Endothelial cell of umbilical vein (primary cell): ENCODE data around the gene SLC17A2. TPM values are rescaled to one million over a fixed set of nuclear protein-coding genes. Genes with fewer than 3 reads are reported as not detected.

Source experiments
- BruUV-seq: library from RNA; stranded (reverse); fragments of 400-500 nt; replicated peaks from 2 replicates; lab custom pipeline; 2021; lab: Mats Ljungman, UMichigan
- CTCF ChIA-PET: fragments of 300-600, 350-600 bp; sonication (Branson Sonifier 250); formaldehyde crosslinking; loops from one replicate; lab custom pipeline; 2021; ENCODE audit warnings: antibody characterized with exemption, inconsistent platforms; lab: Charles Lee
- POLR2A ChIA-PET: fragments of 300-600, 350-600 bp; sonication (Branson Sonifier 250); formaldehyde crosslinking; loops from one replicate; lab custom pipeline; 2021; ENCODE audit warnings: antibody characterized with exemption, inconsistent platforms; lab: Charles Lee
- DNase-seq: peaks from one replicate; pipeline ENCODE4 v3.0.0-alpha.2; 2011; ENCODE audit warnings: low read depth, low spot score
- FAIRE-seq: peaks from 2 replicates; lab custom pipeline; 2011; peaks lifted over from hg19 to GRCh38; lab: Jason Lieb, UNC
- H2AFZ ChIP-seq: 2 replicates; pipeline ENCODE4 v1.6.0; 2012; ENCODE audit warnings: low read depth, low read length, control low read depth, inconsistent platforms
- H3K27ac ChIP-seq: 2 replicates; pipeline ENCODE4 v1.5.1; 2011; ENCODE audit warnings: low read depth, mild to moderate bottlenecking, control low read depth, low read length, moderate library complexity; ENCODE audit not compliant: insufficient read depth
- H3K27me3 ChIP-seq, 2 experiments: 2 replicates each; pipeline versions ENCODE4 v1.6.0 to v1.6.1; 2011; ENCODE audit warnings: low read length in 2 of 2, mixed read lengths in 1 of 2; ENCODE audit not compliant: control insufficient read depth in 2 of 2, insufficient read depth in 2 of 2
- H3K36me3 ChIP-seq, 2 experiments: 2 replicates in 1 of 2; 3 replicates in 1 of 2; pipeline ENCODE4 v1.5.1; 2011; ENCODE audit warnings: low read length in 2 of 2, mild to moderate bottlenecking in 1 of 2, moderate library complexity in 1 of 2; ENCODE audit not compliant: control insufficient read depth in 2 of 2, insufficient read depth in 2 of 2; ENCODE audit errors: extremely low read depth in 1 of 2
- H3K4me1 ChIP-seq: 3 replicates; pipeline ENCODE4 v1.5.1; 2011; ENCODE audit warnings: mild to moderate bottlenecking, low read length; ENCODE audit not compliant: control insufficient read depth, insufficient read depth; ENCODE audit errors: extremely low read depth
- H3K4me2 ChIP-seq: 2 replicates; pipeline ENCODE4 v1.6.1; 2011; ENCODE audit warnings: low read length, control low read depth, mixed read lengths; ENCODE audit not compliant: insufficient read depth
- H3K4me3 ChIP-seq, 3 experiments: fragments of 200-600 bp in 1 of 3; sonication (generic), shearing (Covaris generic) in 1 of 3; replicated peaks in 1 of 3; 2 replicates each; pipeline ENCODE4 v1.5.1; 2011 to 2016; ENCODE audit warnings: control low read depth in 3 of 3, low read length in 3 of 3, mild to moderate bottlenecking in 2 of 3, inconsistent platforms in 1 of 3, low read depth in 1 of 3, moderate library complexity in 1 of 3; ENCODE audit not compliant: insufficient read depth in 1 of 3
- H3K79me2 ChIP-seq: 2 replicates; pipeline ENCODE4 v1.6.0; 2012; ENCODE audit warnings: low read length, inconsistent platforms; ENCODE audit not compliant: control insufficient read depth, insufficient read depth
- H3K9ac ChIP-seq: replicated peaks from 2 replicates; pipeline ENCODE3; 2011; ENCODE audit warnings: low read length, control low read depth; ENCODE audit not compliant: insufficient read depth; ENCODE audit errors: extremely low read depth
- H3K9me1 ChIP-seq: replicated peaks from 3 replicates; pipeline ENCODE4 v1.6.0; 2011; ENCODE audit warnings: mild to moderate bottlenecking, low read length; ENCODE audit not compliant: control insufficient read depth, insufficient read depth; ENCODE audit errors: extremely low read depth
- H3K9me3 ChIP-seq: replicated peaks from 2 replicates; pipeline ENCODE4 v1.5.1; 2012; ENCODE audit warnings: low read length, inconsistent platforms; ENCODE audit not compliant: control insufficient read depth, insufficient read depth
- H4K20me1 ChIP-seq: replicated peaks from 2 replicates; pipeline ENCODE3; 2011; ENCODE audit warnings: mild to moderate bottlenecking, low read length; ENCODE audit not compliant: control insufficient read depth, insufficient read depth; ENCODE audit errors: extremely low read depth
- EZH2 ChIP-seq: IDR thresholded peaks from 2 replicates; pipeline ENCODE4 v1.6.1; 2012; ENCODE audit warnings: borderline replicate concordance, low read depth, mild to moderate bottlenecking, moderate library complexity, low read length, inconsistent platforms; ENCODE audit not compliant: severe bottlenecking
- FOS ChIP-seq: IDR thresholded peaks from 2 replicates; pipeline ENCODE4 v1.6.1; 2011; ENCODE audit warnings: mild to moderate bottlenecking, low read length, moderate library complexity, borderline replicate concordance; ENCODE audit not compliant: insufficient read depth
- GATA2 ChIP-seq: IDR thresholded peaks from 2 replicates; pipeline ENCODE4 v1.7.0; 2011; ENCODE audit warnings: low read depth, mild to moderate bottlenecking, moderate library complexity, mixed read lengths, low read length; ENCODE audit not compliant: insufficient read length, insufficient read depth
- JUN ChIP-seq: IDR thresholded peaks from 2 replicates; pipeline ENCODE4 v1.6.1; 2011; ENCODE audit warnings: borderline replicate concordance, low read depth; ENCODE audit not compliant: insufficient read length, insufficient read depth
- MYC ChIP-seq: IDR thresholded peaks from one replicate; pipeline ENCODE4 v1.6.1; 2011; ENCODE audit warnings: mild to moderate bottlenecking, low read depth, low read length
- POLR2A ChIP-seq: IDR thresholded peaks from 2 replicates; pipeline ENCODE4 v1.6.1; 2012; ENCODE audit warnings: low read depth, mild to moderate bottlenecking, control low read depth, low read length
- POLR2AphosphoS5 ChIP-seq: IDR thresholded peaks from 2 replicates; pipeline ENCODE4 v1.6.1; 2012; ENCODE audit warnings: low read depth, mild to moderate bottlenecking, control low read depth, low read length, moderate library complexity; ENCODE audit not compliant: insufficient read depth
- dilution Hi-C: fragments of 300-500 bp; cut with MboI; formaldehyde crosslinking; loops from one replicate; pipeline ENCODE4 v1.15.0; 2019; ENCODE audit warnings: low sequenced_read_pairs; ENCODE audit not compliant: extremely low pct_ligation_motif_present
- intact Hi-C: fragments of 100-400 bp; cut with micrococcal nuclease; formaldehyde crosslinking; loops from one replicate; pipeline ENCODE4 v1.10.0; 2022
- polyA plus RNA-seq, 4 experiments: library from polyadenylated mRNA; depleted of rRNA in 3 of 4; stranded (reverse) in 3 of 4; unstranded in 1 of 4; fragments of >200 nt; gene quantifications; 2 replicates each; pipeline versions ENCODE4 v1.2.1 to v1.2.3, GENCODE V29; 2011 to 2012; ENCODE audit warnings: missing spikeins in 1 of 4
- total RNA-seq: library from RNA; stranded (reverse); gene quantifications from 2 replicates; pipeline ENCODE4 v1.2.3, GENCODE V29; 2021
- TF ChIP-seq, protein P1 (sequence below), 2 donors: IDR thresholded peaks; 1 replicate in 1 of 2; 2 replicates in 1 of 2; pipeline ENCODE4 v1.5.1; 2011; ENCODE audit warnings: low read length in 2 of 2, mild to moderate bottlenecking in 2 of 2, moderate library complexity in 2 of 2, control low read depth in 1 of 2, inconsistent platforms in 1 of 2, low read depth in 1 of 2; ENCODE audit not compliant: insufficient read depth in 1 of 2; ENCODE audit errors: extremely low read depth in 1 of 2
- TF ChIP-seq, protein P2 (sequence below): IDR thresholded peaks from 2 replicates; pipeline ENCODE4 v1.6.1; 2011; ENCODE audit not compliant: insufficient read depth, insufficient read length

SLC17A2 gene
- total and polyA plus RNA-seq, 2 donors (not counting 3 experiments of a cell fraction or from before 2014, with no cell fraction given), result not detected

DNA sequence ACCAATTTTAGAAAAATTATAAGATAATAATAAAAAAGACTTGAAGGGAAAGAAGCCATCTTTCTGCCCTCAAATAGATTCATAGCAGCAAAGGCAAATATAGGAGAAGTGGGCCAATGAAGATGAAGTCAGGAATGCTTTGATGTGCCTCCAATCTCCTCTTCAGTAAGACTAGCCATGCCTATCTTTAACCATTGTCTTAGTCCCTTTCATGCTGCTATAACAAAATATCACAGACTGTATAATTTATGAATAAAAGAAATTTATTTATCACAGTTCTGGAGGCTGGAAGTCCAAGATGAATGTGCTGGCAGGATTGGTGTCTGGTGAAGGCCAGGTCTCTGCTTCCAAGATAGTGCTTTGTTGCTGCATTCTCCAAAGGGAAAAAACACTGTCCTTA lies 37.6 kb downstream of the SLC17A2 start:
- TF ChIP-seq JUN (no peak), EZH2 (no peak), POLR2A (no peak), FOS (no peak), POLR2AphosphoS5 (no peak), GATA2 (no peak), MYC (no peak)
- TF ChIP-seq, protein P1, sequence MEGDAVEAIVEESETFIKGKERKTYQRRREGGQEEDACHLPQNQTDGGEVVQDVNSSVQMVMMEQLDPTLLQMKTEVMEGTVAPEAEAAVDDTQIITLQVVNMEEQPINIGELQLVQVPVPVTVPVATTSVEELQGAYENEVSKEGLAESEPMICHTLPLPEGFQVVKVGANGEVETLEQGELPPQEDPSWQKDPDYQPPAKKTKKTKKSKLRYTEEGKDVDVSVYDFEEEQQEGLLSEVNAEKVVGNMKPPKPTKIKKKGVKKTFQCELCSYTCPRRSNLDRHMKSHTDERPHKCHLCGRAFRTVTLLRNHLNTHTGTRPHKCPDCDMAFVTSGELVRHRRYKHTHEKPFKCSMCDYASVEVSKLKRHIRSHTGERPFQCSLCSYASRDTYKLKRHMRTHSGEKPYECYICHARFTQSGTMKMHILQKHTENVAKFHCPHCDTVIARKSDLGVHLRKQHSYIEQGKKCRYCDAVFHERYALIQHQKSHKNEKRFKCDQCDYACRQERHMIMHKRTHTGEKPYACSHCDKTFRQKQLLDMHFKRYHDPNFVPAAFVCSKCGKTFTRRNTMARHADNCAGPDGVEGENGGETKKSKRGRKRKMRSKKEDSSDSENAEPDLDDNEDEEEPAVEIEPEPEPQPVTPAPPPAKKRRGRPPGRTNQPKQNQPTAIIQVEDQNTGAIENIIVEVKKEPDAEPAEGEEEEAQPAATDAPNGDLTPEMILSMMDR (IDR thresholded peaks at IDR 0.05; ENCODE audit: extremely low read depth in 1 of 2, insufficient read depth in 1 of 2, low read depth in 1 of 2, low read length in 2 of 2), result no peak
- TF ChIP-seq, protein P2, sequence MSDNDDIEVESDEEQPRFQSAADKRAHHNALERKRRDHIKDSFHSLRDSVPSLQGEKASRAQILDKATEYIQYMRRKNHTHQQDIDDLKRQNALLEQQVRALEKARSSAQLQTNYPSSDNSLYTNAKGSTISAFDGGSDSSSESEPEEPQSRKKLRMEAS, result no peak
- FAIRE-seq, result no peak
- H3K4me2 ChIP-seq, result no peak overlapping the region
- H3K9me3 ChIP-seq, result no peaks in the 10 kb centered on the region
- no peaks in the 10 kb centered on the region for H3K36me3 ChIP-seq
- no peaks in the 10 kb centered on the region for H4K20me1 ChIP-seq
- no peaks in the 10 kb centered on the region for H3K4me1 ChIP-seq
- dilution Hi-C loops, result no loop called here
- H3K27me3 ChIP-seq, result peaks cover 0 to 1% of the 10 kb centered on the region in 2 experiments
- no peak overlapping the region for H2AFZ ChIP-seq
- no TSS peak for BruUV-seq
- no peaks in the 10 kb centered on the region for H3K9me1 ChIP-seq
- intact Hi-C loops, result loop anchor here (5.0 kb wide), 1 partner anchor 99 kb away; no protein-coding TSS in a partner anchor
- POLR2A ChIA-PET, result no interaction called here
- DNase-seq, result no peak
- no peak overlapping the region for H3K9ac ChIP-seq
- H3K4me3 ChIP-seq, result no peak overlapping the region
- H3K79me2 ChIP-seq, result no peaks in the 10 kb centered on the region
- no peak overlapping the region for H3K27ac ChIP-seq
- CTCF ChIA-PET, result interaction anchor here (4.7 kb wide), 1 partner anchor 104 kb away, joined by 83 read pairs; no protein-coding TSS in a partner anchor
